HG03108 (cell line): ENCODE data around the gene FLG2.

ENCODE experiments used
- ATAC-seq: cut with Tn5 transposase; IDR thresholded peaks from one replicate; pipeline ENCODE4 v1.9.1; 2021; ENCODE audit warnings: moderate library complexity; ENCODE audit not compliant: unreplicated experiment

FLG2 gene

GRCh38 chr1:152359906-152360305, at the start of gene FLG2:
FLG2 (minus strand) TSS chr1:152360006; CDS start chr1:152358884, 1,122 bp downstream.
- no peak for ATAC-seq

DNA sequence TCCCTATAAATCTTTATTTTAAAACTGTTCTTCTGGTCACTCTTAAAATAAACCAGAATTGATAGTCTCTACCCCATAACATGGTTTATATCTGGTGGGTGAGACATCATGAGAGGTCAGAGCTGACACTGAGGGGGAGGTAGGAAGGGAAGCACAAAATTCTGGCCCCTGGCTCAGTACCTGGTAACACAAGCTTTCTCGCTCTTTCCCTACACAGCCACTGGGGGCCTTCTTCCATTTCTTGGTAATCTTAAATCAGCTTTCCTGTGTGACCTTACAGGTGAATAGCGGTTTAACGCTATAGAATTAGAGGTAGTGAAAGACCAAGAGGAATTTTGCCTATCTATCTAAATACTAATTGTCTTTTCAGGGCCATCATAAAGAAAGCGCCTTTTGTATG, 48.9 kb upstream of the FLG2 start:
- no peak for ATAC-seq

DNA sequence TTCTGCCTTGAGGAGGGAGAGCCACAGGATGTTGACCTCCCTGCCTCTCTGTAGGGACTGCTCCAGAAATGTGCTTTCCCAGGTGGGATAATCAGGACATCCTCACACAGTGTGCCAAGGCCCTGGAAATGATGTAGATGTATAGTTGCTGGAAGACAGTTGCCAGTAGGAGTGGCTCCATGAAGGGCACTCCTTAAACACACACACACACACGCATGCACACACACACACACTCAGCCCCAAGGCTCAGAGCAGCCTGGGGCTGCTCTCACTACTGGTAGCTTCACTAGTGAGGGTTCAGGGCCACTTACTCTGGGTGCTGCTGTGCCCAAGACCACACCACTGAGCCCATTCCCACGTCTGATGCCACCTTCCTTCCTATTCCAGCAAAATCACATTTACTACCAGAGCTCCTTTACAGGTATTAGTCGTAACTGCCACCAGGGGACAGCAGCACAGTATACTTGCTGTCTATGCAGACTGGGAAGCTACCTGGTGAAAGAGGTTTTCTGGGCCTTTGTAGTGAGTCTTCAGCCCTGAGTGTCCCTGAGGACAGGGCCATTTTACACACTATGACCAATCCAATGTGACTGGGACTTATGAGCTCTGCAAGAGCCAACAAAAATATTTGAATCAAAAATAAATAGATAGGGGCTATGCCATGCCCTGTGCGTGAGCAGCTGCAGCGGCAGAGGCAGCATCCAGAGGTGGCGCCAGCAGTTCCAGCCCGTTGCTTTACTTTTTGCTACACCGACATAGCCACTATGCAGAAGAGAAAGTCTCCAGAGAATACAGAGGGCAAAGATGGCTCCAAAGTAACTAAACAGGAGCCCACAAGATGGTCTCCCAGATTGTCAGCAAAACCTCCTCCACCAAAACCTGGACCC, 39.2 kb upstream of the FLG2 start:
- ATAC-seq, result no peak

DNA sequence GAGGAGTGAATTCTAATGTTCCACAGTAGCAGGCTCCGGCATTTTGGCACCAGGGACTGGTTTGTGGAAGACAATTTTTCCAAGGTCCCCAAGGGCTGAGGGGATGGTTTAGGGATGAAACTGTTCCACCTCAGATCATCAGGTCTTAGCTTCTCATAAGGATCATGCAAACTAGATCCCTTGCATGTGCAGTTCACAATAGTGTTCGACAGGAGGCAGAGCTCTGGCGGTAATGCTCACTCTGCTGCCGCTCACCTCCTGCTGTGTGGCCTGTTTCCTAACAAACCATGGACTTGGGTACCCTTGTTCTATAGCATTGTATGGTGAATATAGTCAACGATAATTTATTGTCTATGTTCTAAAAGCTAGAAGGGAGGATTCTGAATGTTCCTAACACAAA, 37.7 kb upstream of the FLG2 start:
- ATAC-seq, result no peak

DNA sequence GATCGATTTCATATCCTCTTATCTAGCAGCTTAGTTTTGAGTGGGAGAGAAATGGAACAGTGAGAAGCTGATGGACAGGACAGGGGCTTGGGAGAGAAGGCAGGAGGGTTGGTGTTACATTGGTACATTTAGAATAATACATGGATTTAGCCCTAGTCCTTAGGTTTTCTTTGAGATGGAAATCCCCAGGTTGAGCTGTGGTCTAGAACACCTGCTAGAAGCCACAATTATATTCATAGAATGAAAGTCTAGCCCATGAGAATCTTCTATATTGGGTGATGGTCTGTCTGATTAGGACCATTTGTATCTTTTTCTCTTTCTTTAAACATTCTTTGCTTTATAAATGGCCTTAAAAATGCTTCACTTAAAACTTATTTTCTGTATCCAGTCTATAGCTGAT, 34.3 kb upstream of the FLG2 start:
- ATAC-seq, result no peak

DNA sequence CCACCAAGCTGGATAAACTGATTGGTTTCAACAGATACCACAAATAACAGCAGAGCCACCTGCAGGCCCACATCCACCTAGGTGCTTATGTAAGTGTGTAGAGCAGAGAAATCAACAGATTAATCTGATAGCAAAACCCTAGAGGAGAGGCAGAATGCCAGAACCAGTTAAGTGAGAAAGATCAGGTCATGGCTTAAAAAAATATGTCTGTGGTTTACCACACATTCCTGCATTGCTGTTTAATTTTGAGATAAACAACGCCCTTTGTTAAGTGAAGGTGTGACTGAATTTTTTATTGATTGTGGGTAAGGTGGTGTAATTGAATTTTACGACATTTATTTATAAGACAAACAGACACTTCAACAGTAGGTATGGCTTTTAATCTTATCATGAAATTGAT, 33.1 kb upstream of the FLG2 start:
- no peak for ATAC-seq

DNA sequence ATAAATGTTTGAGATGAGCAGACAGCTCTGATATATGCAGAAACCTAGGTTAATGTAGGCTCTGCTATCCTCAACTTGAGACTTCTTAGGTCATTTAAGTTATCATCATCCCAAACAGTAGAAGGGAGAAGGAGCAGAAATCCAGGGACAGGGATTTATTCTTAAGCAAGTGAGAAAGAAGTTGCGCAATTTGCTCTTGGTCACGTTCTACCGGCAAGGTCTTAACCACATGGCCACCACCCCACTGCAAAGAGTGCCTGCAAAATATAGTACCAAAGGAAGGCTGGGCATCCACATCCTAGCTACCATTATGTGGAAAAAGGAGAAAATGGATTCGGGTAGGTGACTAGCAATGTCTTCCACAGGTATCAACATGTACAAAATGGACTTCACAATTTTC, 29.1 kb upstream of the FLG2 start:
- ATAC-seq, result no peak

DNA sequence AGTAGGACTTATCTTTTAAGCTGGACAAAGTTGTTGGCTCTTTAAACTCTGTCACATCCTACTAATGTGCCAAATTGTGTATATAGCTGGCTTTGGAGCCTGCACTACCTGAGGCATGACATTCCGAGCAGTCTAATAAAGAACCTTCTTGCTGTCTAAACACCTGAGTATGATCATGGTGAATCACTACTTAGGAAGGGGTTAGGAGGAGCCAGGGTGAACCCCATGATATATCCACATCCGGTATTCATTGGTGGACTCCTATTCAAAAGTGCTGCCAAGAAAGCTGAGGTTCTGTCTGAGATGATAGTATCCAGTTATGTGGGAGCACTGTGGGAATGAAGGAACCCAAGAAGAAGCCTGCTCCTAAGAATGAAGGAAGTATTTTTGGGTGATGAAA, 27.1 kb upstream of the FLG2 start:
- no peak for ATAC-seq

- no peak for ATAC-seq
Observed at GRCh38 chr1:152380932-152381331, 21.1 kb upstream of the FLG2 start.

GRCh38 chr1:152374451-152374850, 14.6 kb upstream of the FLG2 start:
- ATAC-seq, result no peak

DNA sequence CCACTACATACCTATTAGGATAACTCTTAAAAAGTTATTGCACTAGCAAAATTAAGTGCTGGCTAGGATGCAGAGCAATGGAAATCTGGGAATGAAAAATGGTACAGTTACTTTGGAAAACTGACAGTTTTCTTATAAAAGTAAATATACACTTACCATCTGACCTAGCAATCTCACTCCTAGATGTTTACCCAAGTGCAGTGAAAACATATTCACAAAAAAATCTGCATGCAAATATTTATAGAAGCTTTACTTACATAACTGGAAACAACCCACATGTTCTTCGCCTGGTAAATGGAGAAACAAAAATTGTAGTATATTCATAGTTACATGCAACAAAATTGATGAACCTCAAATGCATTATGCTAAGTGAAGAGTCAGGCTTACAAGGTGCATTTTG, 12.9 kb upstream of the FLG2 start:
- ATAC-seq, result no peak

GRCh38 chr1:152367436-152367835, 7.6 kb upstream of the FLG2 start:
- no peak for ATAC-seq

- ATAC-seq, result no peak
Observed at GRCh38 chr1:152356736-152357135, 3.1 kb downstream of the FLG2 start.

DNA sequence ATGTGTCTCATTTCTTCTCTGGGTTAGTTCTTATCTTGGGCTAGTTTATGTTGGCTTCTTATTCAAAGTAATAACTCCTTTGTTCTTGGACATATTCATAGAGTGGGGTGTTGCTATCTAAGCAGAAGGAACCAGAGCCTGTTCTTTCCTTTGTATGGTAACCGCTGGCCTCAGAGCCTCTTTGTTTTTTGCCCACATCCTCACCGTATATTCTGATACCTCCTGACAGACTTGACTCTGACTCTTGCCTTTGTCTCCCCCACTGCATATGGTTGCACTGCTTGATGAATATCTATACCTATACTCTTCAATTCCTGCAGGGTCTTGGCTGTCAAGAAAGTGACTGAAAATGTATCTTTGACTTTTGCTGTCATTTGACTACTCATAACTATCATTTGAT, 10.2 kb downstream of the FLG2 start:
- ATAC-seq, result no peak

- no peak for ATAC-seq
Observed at GRCh38 chr1:152348447-152348846, 11.4 kb downstream of the FLG2 start.

DNA sequence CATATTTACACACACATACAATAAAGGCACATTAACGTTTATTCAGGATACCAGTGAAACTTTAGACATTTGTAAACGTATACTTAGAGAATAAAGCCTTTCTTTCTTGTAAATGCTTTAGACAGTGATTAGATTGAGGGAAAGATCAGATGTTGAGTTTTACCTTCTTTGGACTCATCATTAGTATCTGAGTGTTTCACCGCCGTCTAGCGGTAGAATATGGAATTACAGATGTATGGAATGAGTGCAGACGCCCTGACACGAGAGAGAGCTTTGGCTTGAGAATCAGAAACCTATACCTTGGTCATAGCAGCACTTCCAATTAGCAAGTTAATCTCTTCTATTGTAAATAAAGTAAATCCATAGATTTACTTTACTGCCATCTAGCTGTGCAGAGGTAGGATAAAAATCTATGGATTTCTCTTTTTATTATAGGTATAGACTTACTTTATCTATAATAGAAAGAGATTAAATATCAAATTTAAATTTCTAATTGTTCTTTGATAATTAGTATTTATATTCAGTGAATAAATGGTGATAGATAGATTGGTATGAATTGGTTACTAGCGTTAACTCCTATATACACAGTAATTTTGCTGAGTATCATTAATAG, 12.6 kb downstream of the FLG2 start:
- ATAC-seq, result peak; percentile 54

DNA sequence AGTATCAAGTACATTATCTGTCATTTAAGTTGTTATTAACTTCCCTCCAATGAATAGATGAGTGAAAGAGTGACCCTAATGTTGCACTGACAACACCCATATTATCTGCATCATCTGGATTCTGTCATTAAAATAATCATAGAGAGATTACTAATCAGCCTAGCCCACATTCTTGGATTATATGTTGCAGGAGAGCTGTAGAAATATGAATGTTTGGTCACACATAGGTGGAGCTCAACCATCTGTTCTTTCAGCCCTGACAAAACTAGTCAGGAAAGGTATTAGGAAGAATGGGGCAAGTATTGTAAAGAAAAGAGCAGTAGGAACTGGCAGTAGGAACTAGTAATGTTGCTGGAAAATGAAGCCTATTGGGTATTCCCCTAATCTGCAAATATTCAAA, 15.4 kb downstream of the FLG2 start:
- ATAC-seq, result no peak

DNA sequence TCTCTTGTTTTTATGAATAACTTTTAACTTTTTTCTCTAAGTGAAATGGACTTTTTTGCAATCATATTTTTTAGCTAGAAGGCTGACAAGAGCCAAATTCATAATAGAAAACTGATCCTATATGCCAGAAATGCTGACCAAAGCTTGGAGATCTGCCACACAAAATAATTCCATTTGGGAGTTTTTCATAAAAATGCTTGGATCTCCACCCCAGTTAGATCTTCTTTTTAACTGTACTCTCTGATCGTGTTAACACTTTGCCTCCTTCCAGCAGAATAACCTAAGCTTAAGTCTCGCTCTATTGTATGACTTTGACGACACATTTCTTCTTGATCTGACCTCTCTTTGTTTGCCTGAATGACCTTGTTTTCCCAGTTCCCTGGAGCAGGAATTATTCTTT, 16.8 kb downstream of the FLG2 start:
- ATAC-seq, result no peak

- ATAC-seq, result no peak
Observed at GRCh38 chr1:152335399-152335798, 24.4 kb downstream of the FLG2 start.

- ATAC-seq, result no peak
Observed at GRCh38 chr1:152328801-152329391, 30.9 kb downstream of the FLG2 start.

- ATAC-seq, result no peak
Observed at GRCh38 chr1:152325111-152325510, 34.7 kb downstream of the FLG2 start, which contains the start of gene FLG. FLG (minus strand) TSS chr1:152325239; CDS start chr1:152315456, 9,783 bp downstream.

DNA sequence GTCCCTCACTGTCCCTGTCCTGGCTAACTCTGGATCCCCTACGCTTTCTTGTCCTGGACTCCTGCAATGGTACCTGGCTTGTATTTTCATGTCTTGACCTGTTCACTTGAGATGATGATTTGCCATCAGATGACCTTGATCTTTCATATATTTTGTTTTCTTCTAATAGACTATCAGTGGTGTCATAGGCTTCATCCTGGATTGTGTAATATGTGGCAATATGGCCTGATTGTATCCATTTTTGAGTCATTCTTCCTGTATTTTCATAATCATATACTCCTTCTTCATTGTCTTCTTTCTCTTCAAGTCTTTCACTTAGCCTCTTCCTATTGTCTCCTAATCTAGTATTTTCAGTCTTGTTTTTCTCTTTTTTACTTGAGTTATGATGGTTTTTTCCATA, 45.8 kb downstream of the FLG2 start:
- no peak for ATAC-seq
